GM18526 (cell line): ENCODE measurements around the gene PAIP2.

ENCODE experiments used
- POLR2A ChIP-seq: IDR thresholded peaks from 3 replicates; pipeline ENCODE4 v1.6.1; 2011; ENCODE audit not compliant: insufficient read length; ENCODE audit errors: extremely low read depth

The PAIP2 gene

GRCh38 chr5:139341689-139342422 lies at the start of gene PAIP2:
PAIP2 (plus strand) TSS chr5:139341854; CDS start chr5:139363785, 21,931 bp downstream.
- TF ChIP-seq POLR2A = peak; percentile 65

- TF ChIP-seq POLR2A = no peak
These were observed 48.5 kb upstream of the PAIP2 start for GRCh38 chr5:139293202-139293506.

- peak; percentile 96 for TF ChIP-seq POLR2A
These were observed 47.9 kb upstream of the PAIP2 start, which contains the start of gene MATR3 for GRCh38 chr5:139293507-139294373. MATR3 (plus strand) TSS chr5:139293740; CDS start chr5:139307416, 13,676 bp downstream.

- no peak for TF ChIP-seq POLR2A
These were observed 47.1 kb upstream of the PAIP2 start for GRCh38 chr5:139294374-139295165.

GRCh38 chr5:139295346-139296057 lies 46.2 kb upstream of the PAIP2 start:
- TF ChIP-seq POLR2A = no peak

- no peak for TF ChIP-seq POLR2A
These were observed 45.5 kb upstream of the PAIP2 start for GRCh38 chr5:139296198-139296597.

GRCh38 chr5:139296862-139297326 lies 44.8 kb upstream of the PAIP2 start:
- no peak for TF ChIP-seq POLR2A

- TF ChIP-seq POLR2A = no peak
These were observed 44.1 kb upstream of the PAIP2 start for GRCh38 chr5:139297439-139298133.

- TF ChIP-seq POLR2A = no peak
These were observed 43.4 kb upstream of the PAIP2 start for GRCh38 chr5:139298242-139298641.

GRCh38 chr5:139299486-139299885 lies 42.2 kb upstream of the PAIP2 start:
- no peak for TF ChIP-seq POLR2A

GRCh38 chr5:139301808-139302499 lies 39.7 kb upstream of the PAIP2 start:
- TF ChIP-seq POLR2A = no peak

GRCh38 chr5:139304391-139305324 lies 37.0 kb upstream of the PAIP2 start:
- no peak for TF ChIP-seq POLR2A
